Erythroblast (primary cell): ENCODE data around the gene ATRX.

Experiments used
- GATA1 ChIP-seq: IDR thresholded peaks from 2 replicates; pipeline ENCODE4 v1.6.1; 2011; ENCODE audit warnings: low read depth, mild to moderate bottlenecking, control low read depth, low read length, moderate library complexity
- POLR2A ChIP-seq: IDR thresholded peaks from 2 replicates; pipeline ENCODE4 v1.6.1; 2011; ENCODE audit warnings: mild to moderate bottlenecking, low read length

GRCh38 chrX:77510007-77510406 lies 276.0 kb downstream of the ATRX start:
- no peak for TF ChIP-seq POLR2A
- TF ChIP-seq GATA1, result no peak
